ENCODE data around the gene LDLRAD2.

LDLRAD2 gene

GRCh38 chr1:21848524-21849174 lies 36.6 kb downstream of the LDLRAD2 start:
- Histone ChIP-seq H3K4me1 (ENCODE audit: control extremely low read depth in 1 of 4, control insufficient read depth in 4 of 4, insufficient read depth in 4 of 4, low read length in 3 of 4) (no peaks in the 10 kb centered on the region), H3K36me3 (ENCODE audit: control insufficient read depth in 4 of 4, insufficient read depth in 4 of 4, low read length in 3 of 4) (peaks cover 0 to 78% (median 30%) of the 10 kb centered on the region in 4 experiments), H3K27me3 (replicated peaks in 2 of 5; ENCODE audit: control insufficient read depth in 4 of 5, insufficient read depth in 5 of 5, low read length in 4 of 5) (no peaks in the 10 kb centered on the region), H3K9me3 (ENCODE audit: control extremely low read depth in 1 of 5, control insufficient read depth in 4 of 5, insufficient read depth in 2 of 5, low read depth in 1 of 5, low read length in 4 of 5) (no peaks in the 10 kb centered on the region), H3K4me3 (ENCODE audit: control insufficient read depth in 1 of 7, extremely low read depth in 1 of 7, insufficient read depth in 4 of 7, low read depth in 2 of 7, low read length in 6 of 7) (no peak overlapping the region), H3K27ac (ENCODE audit: insufficient read depth in 1 of 2, low read depth in 1 of 2, low read length in 2 of 2, poor library complexity in 1 of 2, severe bottlenecking in 2 of 2) (no peak overlapping the region)
- CTCF ChIA-PET = no interaction called here
- DNase-seq = no peak
- 96% methylated on average over 13 of the region's 17 CpGs for WGBS (ENCODE audit: insufficient coverage)
- POLR2A ChIA-PET = no interaction called here

- Histone ChIP-seq H3K4me3 (ENCODE audit: control insufficient read depth in 1 of 7, extremely low read depth in 1 of 7, insufficient read depth in 4 of 7, low read depth in 2 of 7, low read length in 6 of 7) (no peak overlapping the region), H3K4me1 (ENCODE audit: control extremely low read depth in 1 of 4, control insufficient read depth in 4 of 4, insufficient read depth in 4 of 4, low read length in 3 of 4) (no peaks in the 10 kb centered on the region), H3K9me3 (ENCODE audit: control extremely low read depth in 1 of 5, control insufficient read depth in 4 of 5, insufficient read depth in 2 of 5, low read depth in 1 of 5, low read length in 4 of 5) (no peaks in the 10 kb centered on the region), H3K36me3 (ENCODE audit: control insufficient read depth in 4 of 4, insufficient read depth in 4 of 4, low read length in 3 of 4) (peaks cover 2 to 80% (median 29%) of the 10 kb centered on the region in 4 experiments), H3K27ac (ENCODE audit: insufficient read depth in 1 of 2, low read depth in 1 of 2, low read length in 2 of 2, poor library complexity in 1 of 2, severe bottlenecking in 2 of 2) (no peak overlapping the region), H3K27me3 (replicated peaks in 2 of 5; ENCODE audit: control insufficient read depth in 4 of 5, insufficient read depth in 5 of 5, low read length in 4 of 5) (no peaks in the 10 kb centered on the region)
- 98% methylated on average over 23 of the region's 30 CpGs for WGBS (ENCODE audit: insufficient coverage)
- ChIA-PET CTCF (interaction anchor here (1.0 kb wide), 1 partner anchor 10 kb away, joined by 5 read pairs; no protein-coding TSS in a partner anchor), POLR2A (no interaction called here)
- no peak for DNase-seq
These were observed 38.0 kb downstream of the LDLRAD2 start for GRCh38 chr1:21849909-21850576.

- Histone ChIP-seq H3K36me3 (ENCODE audit: control insufficient read depth in 4 of 4, insufficient read depth in 4 of 4, low read length in 3 of 4) (peaks cover 4 to 81% (median 26%) of the 10 kb centered on the region in 4 experiments), H3K27me3 (replicated peaks in 2 of 5; ENCODE audit: control insufficient read depth in 4 of 5, insufficient read depth in 5 of 5, low read length in 4 of 5) (no peaks in the 10 kb centered on the region), H3K4me3 (ENCODE audit: control insufficient read depth in 1 of 7, extremely low read depth in 1 of 7, insufficient read depth in 4 of 7, low read depth in 2 of 7, low read length in 6 of 7) (no peak overlapping the region), H3K9me3 (ENCODE audit: control extremely low read depth in 1 of 5, control insufficient read depth in 4 of 5, insufficient read depth in 2 of 5, low read depth in 1 of 5, low read length in 4 of 5) (no peaks in the 10 kb centered on the region), H3K4me1 (ENCODE audit: control extremely low read depth in 1 of 4, control insufficient read depth in 4 of 4, insufficient read depth in 4 of 4, low read length in 3 of 4) (peaks cover 0 to 2% (median 0%) of the 10 kb centered on the region in 4 experiments), H3K27ac (ENCODE audit: insufficient read depth in 1 of 2, low read depth in 1 of 2, low read length in 2 of 2, poor library complexity in 1 of 2, severe bottlenecking in 2 of 2) (no peak overlapping the region)
- ChIA-PET POLR2A (no interaction called here), CTCF (no interaction called here)
- WGBS (ENCODE audit: insufficient coverage) = 96% methylated on average over 29 of the region's 33 CpGs
- no peak for DNase-seq
These were observed 39.6 kb downstream of the LDLRAD2 start for GRCh38 chr1:21851430-21852250.

GRCh38 chr1:21852282-21853130 lies 40.4 kb downstream of the LDLRAD2 start:
- Histone ChIP-seq H3K27ac (ENCODE audit: insufficient read depth in 1 of 2, low read depth in 1 of 2, low read length in 2 of 2, poor library complexity in 1 of 2, severe bottlenecking in 2 of 2) (no peak overlapping the region), H3K36me3 (ENCODE audit: control insufficient read depth in 4 of 4, insufficient read depth in 4 of 4, low read length in 3 of 4) (peaks cover 8 to 83% (median 26%) of the 10 kb centered on the region in 4 experiments), H3K4me1 (ENCODE audit: control extremely low read depth in 1 of 4, control insufficient read depth in 4 of 4, insufficient read depth in 4 of 4, low read length in 3 of 4) (peaks cover 0 to 10% (median 2%) of the 10 kb centered on the region in 4 experiments), H3K27me3 (replicated peaks in 2 of 5; ENCODE audit: control insufficient read depth in 4 of 5, insufficient read depth in 5 of 5, low read length in 4 of 5) (no peaks in the 10 kb centered on the region), H3K4me3 (ENCODE audit: control insufficient read depth in 1 of 7, extremely low read depth in 1 of 7, insufficient read depth in 4 of 7, low read depth in 2 of 7, low read length in 6 of 7) (no peak overlapping the region), H3K9me3 (ENCODE audit: control extremely low read depth in 1 of 5, control insufficient read depth in 4 of 5, insufficient read depth in 2 of 5, low read depth in 1 of 5, low read length in 4 of 5) (no peaks in the 10 kb centered on the region)
- no peak for DNase-seq
- WGBS (ENCODE audit: insufficient coverage) = 99% methylated on average over 20 of the region's 29 CpGs
- POLR2A ChIA-PET = no interaction called here
- CTCF ChIA-PET = interaction anchor here (1.5 kb wide), 1 partner anchor 29 kb away, joined by 3 read pairs; no protein-coding TSS in a partner anchor

GRCh38 chr1:21853131-21853427 lies 41.0 kb downstream of the LDLRAD2 start:
- POLR2A ChIA-PET = no interaction called here
- H3K36me3 ChIP-seq (ENCODE audit: control insufficient read depth in 4 of 4, insufficient read depth in 4 of 4, low read length in 3 of 4) = peaks cover 8 to 83% (median 25%) of the 10 kb centered on the region in 4 experiments
- H3K27me3 ChIP-seq (replicated peaks in 2 of 5; ENCODE audit: control insufficient read depth in 4 of 5, insufficient read depth in 5 of 5, low read length in 4 of 5) = no peaks in the 10 kb centered on the region

GRCh38 chr1:21854090-21854750 lies 42.2 kb downstream of the LDLRAD2 start:
- Histone ChIP-seq H3K9me3 (ENCODE audit: control extremely low read depth in 1 of 5, control insufficient read depth in 4 of 5, insufficient read depth in 2 of 5, low read depth in 1 of 5, low read length in 4 of 5) (no peaks in the 10 kb centered on the region), H3K36me3 (ENCODE audit: control insufficient read depth in 4 of 4, insufficient read depth in 4 of 4, low read length in 3 of 4) (peaks cover 8 to 81% (median 23%) of the 10 kb centered on the region in 4 experiments), H3K27me3 (replicated peaks in 2 of 5; ENCODE audit: control insufficient read depth in 4 of 5, insufficient read depth in 5 of 5, low read length in 4 of 5) (no peaks in the 10 kb centered on the region), H3K4me1 (ENCODE audit: control extremely low read depth in 1 of 4, control insufficient read depth in 4 of 4, insufficient read depth in 4 of 4, low read length in 3 of 4) (peaks cover 0 to 19% (median 4%) of the 10 kb centered on the region in 4 experiments), H3K27ac (ENCODE audit: insufficient read depth in 1 of 2, low read depth in 1 of 2, low read length in 2 of 2, poor library complexity in 1 of 2, severe bottlenecking in 2 of 2) (no peak overlapping the region), H3K4me3 (ENCODE audit: control insufficient read depth in 1 of 7, extremely low read depth in 1 of 7, insufficient read depth in 4 of 7, low read depth in 2 of 7, low read length in 6 of 7) (no peak overlapping the region)
- WGBS (ENCODE audit: insufficient coverage) = 96% methylated on average over 14 of the region's 21 CpGs
- DNase-seq = no peak
- ChIA-PET POLR2A (interaction anchor here (0.6 kb wide), 2 partner anchors 172 to 602 kb away, joined by 3 to 5 read pairs; no protein-coding TSS in a partner anchor), CTCF (interaction anchor here (1.5 kb wide), 1 partner anchor 31 kb away, joined by 3 read pairs; no protein-coding TSS in a partner anchor)

More at GRCh38 chr1:21853131-21853427, 41.0 kb downstream of the LDLRAD2 start:
- Histone ChIP-seq H3K27ac (ENCODE audit: insufficient read depth in 1 of 2, low read depth in 1 of 2, low read length in 2 of 2, poor library complexity in 1 of 2, severe bottlenecking in 2 of 2) (no peak overlapping the region), H3K9me3 (ENCODE audit: control extremely low read depth in 1 of 5, control insufficient read depth in 4 of 5, insufficient read depth in 2 of 5, low read depth in 1 of 5, low read length in 4 of 5) (no peaks in the 10 kb centered on the region), H3K4me3 (ENCODE audit: control insufficient read depth in 1 of 7, extremely low read depth in 1 of 7, insufficient read depth in 4 of 7, low read depth in 2 of 7, low read length in 6 of 7) (no peak overlapping the region), H3K4me1 (ENCODE audit: control extremely low read depth in 1 of 4, control insufficient read depth in 4 of 4, insufficient read depth in 4 of 4, low read length in 3 of 4) (peaks cover 0 to 16% (median 4%) of the 10 kb centered on the region in 4 experiments)
- CTCF ChIA-PET = interaction anchor here (1.5 kb wide), 1 partner anchor 30 kb away, joined by 3 read pairs; no protein-coding TSS in a partner anchor
- WGBS (ENCODE audit: insufficient coverage) = 98% methylated on average over 6 of the region's 7 CpGs
- no peak for DNase-seq
